HepG2 (cell line): ENCODE data around the gene CTDNEP1. TPM values are rescaled to one million over a fixed set of nuclear protein-coding genes. Genes with fewer than 3 reads are reported as not detected.

Experiments used
- BRCA1 ChIP-seq: sonication (generic); formaldehyde crosslinking; IDR thresholded peaks from 2 replicates; pipeline ENCODE4 v1.4.0; 2020; ENCODE audit warnings: missing genetic modification reagents
- CCDC6 ChIP-seq: sonication (generic); formaldehyde crosslinking; IDR thresholded peaks from 2 replicates; pipeline ENCODE4 v1.8.1; 2022; ENCODE audit warnings: mild to moderate bottlenecking, missing genetic modification reagents, moderate library complexity
- CHD4 ChIP-seq: fragments of 200-600 bp; sonication (generic); IDR thresholded peaks from 2 replicates; pipeline ENCODE4 v1.7.0; 2017; ENCODE audit warnings: mild to moderate bottlenecking, low read length, borderline replicate concordance
- HNRNPK ChIP-seq: fragments of 200-400 bp; formaldehyde crosslinking; IDR thresholded peaks from 2 replicates; pipeline ENCODE4 v1.6.1; 2018; ENCODE audit warnings: low read length, low read depth, moderate library complexity, mild to moderate bottlenecking; ENCODE audit not compliant: poor library complexity, severe bottlenecking
- HOXA3 ChIP-seq: sonication (generic); formaldehyde crosslinking; IDR thresholded peaks from 2 replicates; pipeline ENCODE4 v1.5.0; 2020; ENCODE audit warnings: missing genetic modification reagents
- IKZF5 ChIP-seq: IDR thresholded peaks from 2 replicates; pipeline ENCODE4 v1.6.1; 2018; ENCODE audit warnings: missing genetic modification reagents, mild to moderate bottlenecking, missing compliant biosample characterization
- NONO ChIP-seq, 2 experiments: fragments of 450-650 bp in 1 of 2; sonication (generic) in 1 of 2; formaldehyde crosslinking in 1 of 2; IDR thresholded peaks in 1 of 2; conservative IDR thresholded peaks in 1 of 2; 2 replicates each; pipeline versions ENCODE4 v1.6.1 to v1.8.0; 2017 to 2022; ENCODE audit warnings: mild to moderate bottlenecking in 1 of 2, missing genetic modification reagents in 1 of 2, moderate library complexity in 1 of 2
- SMC3 ChIP-seq: IDR thresholded peaks from 2 replicates; pipeline ENCODE4 v1.6.1; 2011; ENCODE audit warnings: low read length, improper control_type of control experiment
- STAT5B ChIP-seq: sonication (generic); formaldehyde crosslinking; IDR thresholded peaks from 2 replicates; pipeline ENCODE4 v1.4.0; 2020; ENCODE audit warnings: missing genetic modification reagents
- ZBTB42 ChIP-seq: sonication (generic); formaldehyde crosslinking; IDR thresholded peaks from 2 replicates; pipeline ENCODE4 v1.5.0; 2020; ENCODE audit warnings: mild to moderate bottlenecking, missing genetic modification reagents
- ZC3H4 ChIP-seq: sonication (generic); formaldehyde crosslinking; IDR thresholded peaks from 2 replicates; pipeline ENCODE4 v1.4.0; 2020; ENCODE audit warnings: missing genetic modification reagents, borderline replicate concordance
- ZFAT ChIP-seq: sonication (generic); formaldehyde crosslinking; conservative IDR thresholded peaks from 2 replicates; pipeline ENCODE4 v1.8.1; 2023; ENCODE audit warnings: missing genetic modification reagents, inconsistent platforms
- ZFP41 ChIP-seq: sonication (generic); formaldehyde crosslinking; IDR thresholded peaks from 2 replicates; pipeline ENCODE4 v1.4.0; 2020; ENCODE audit warnings: mild to moderate bottlenecking, missing genetic modification reagents, borderline replicate concordance
- ZNF256 ChIP-seq: sonication (generic); formaldehyde crosslinking; conservative IDR thresholded peaks from 2 replicates; pipeline ENCODE4 v1.4.0; 2020; ENCODE audit warnings: missing genetic modification reagents
- ZNF367 ChIP-seq: sonication (generic); formaldehyde crosslinking; IDR thresholded peaks from 2 replicates; pipeline ENCODE4 v1.4.0; 2020; ENCODE audit warnings: missing genetic modification reagents, borderline replicate concordance
- ZNF432 ChIP-seq: sonication (generic); formaldehyde crosslinking; IDR thresholded peaks from 2 replicates; pipeline ENCODE4 v1.5.0; 2020; ENCODE audit warnings: missing genetic modification reagents, mild to moderate bottlenecking, borderline replicate concordance
- ZNF530 ChIP-seq: sonication (generic); formaldehyde crosslinking; IDR thresholded peaks from 2 replicates; pipeline ENCODE4 v1.5.0; 2020; ENCODE audit warnings: low read depth, mild to moderate bottlenecking, missing genetic modification reagents
- ZNF543 ChIP-seq: sonication (generic); formaldehyde crosslinking; IDR thresholded peaks from 2 replicates; pipeline ENCODE4 v1.4.0; 2020; ENCODE audit warnings: mild to moderate bottlenecking, missing genetic modification reagents
- polyA plus RNA-seq, 8 experiments: library from polyadenylated mRNA; depleted of rRNA in 3 of 8; stranded (reverse) in 7 of 8; unstranded in 1 of 8; fragments of >200 nt; fragmentation: Illumina TruSeq in 4 of 8; extraction: Trizol in 4 of 8; gene quantifications; 2 replicates each; pipeline versions ENCODE4 v1.2.1 to v1.2.3, GENCODE V29; 2011 to 2016; ENCODE audit warnings: low read depth in 4 of 8, missing spikeins in 1 of 8, mixed read lengths in 1 of 8; ENCODE audit not compliant: insufficient read depth in 1 of 8
- total RNA-seq, 5 experiments: library from RNA; depleted of rRNA; stranded (reverse); fragments of >200 nt; fragmentation: Illumina TruSeq; extraction: Trizol; gene quantifications; 2 replicates each; pipeline ENCODE4 v1.2.3, GENCODE V29; 2016; ENCODE audit warnings: low read depth in 1 of 5
- TF ChIP-seq, protein P1 (sequence below): sonication (generic); formaldehyde crosslinking; IDR thresholded peaks from 2 replicates; pipeline ENCODE4 v1.4.0; 2020; ENCODE audit warnings: missing genetic modification reagents
- TF ChIP-seq, protein P2 (sequence below): IDR thresholded peaks from 2 replicates; pipeline ENCODE4 v1.6.1; 2016; ENCODE audit warnings: missing compliant biosample characterization, missing genetic modification reagents, borderline replicate concordance
- TF ChIP-seq, protein P3 (sequence below): sonication (generic); formaldehyde crosslinking; IDR thresholded peaks from 2 replicates; pipeline ENCODE4 v1.4.0; 2020; ENCODE audit warnings: missing genetic modification reagents, borderline replicate concordance

CTDNEP1 gene
- total and polyA plus RNA-seq, 2 of the 13 experiments (the other 11 are each of a cell fraction or from before 2014, with no cell fraction given), result 19.8 to 118 TPM

DNA sequence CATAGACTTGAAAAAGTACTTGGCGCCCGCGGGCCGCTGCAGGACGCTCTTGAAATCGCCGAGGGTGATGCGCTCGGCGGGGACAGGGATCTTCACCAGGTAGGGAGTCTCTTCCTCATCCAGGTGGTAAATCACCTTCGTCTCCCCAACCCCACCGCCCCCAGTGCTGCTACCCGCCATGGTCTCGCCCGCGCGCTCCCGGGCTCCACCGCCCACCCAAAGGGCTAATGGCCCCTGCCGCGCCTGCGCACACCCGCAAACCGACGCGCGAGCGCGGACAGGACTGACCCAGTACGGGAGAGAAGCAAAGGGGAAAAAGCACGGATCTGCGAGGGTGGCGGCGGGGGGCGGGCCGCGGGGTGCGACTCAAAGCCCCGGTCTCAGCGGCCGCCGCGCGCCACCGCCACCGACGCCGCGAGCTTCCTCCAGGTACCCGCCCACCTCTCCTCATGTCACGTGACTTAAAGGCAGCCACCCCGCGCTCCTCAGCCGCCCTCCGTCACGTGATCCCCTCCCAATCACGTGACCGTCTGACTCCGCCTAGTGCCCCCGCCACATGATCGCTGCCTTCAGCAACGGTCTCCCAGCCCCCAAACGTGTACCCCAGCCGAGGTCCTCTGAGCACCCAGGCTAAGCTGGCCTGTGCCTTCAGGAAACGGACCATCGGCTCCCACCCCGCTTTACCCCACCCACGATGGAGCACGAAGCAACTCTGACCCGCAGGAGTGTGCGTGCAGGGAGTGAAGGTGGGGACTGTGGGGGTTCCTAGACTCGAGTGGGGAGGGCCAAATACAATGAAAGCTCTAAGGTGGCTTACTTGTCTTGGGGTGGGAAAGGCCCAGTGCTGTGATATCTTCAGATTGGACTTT is 17.2 kb downstream of the CTDNEP1 start, which contains the start of gene DVL2 (continued):
- TF ChIP-seq ZNF367 (CRISPR knock-in tag) (0 out of 2 replicates have a peak, but pooled peaks have one; percentile 74), ZNF256 (0 out of 2 replicates have a peak, but pooled peaks have one; percentile 50), ZNF543 (CRISPR knock-in tag) (peak; percentile 75), IKZF5 (CRISPR knock-in tag) (peak; percentile 73), HOXA3 (CRISPR knock-in tag) (peak; percentile 86), ZBTB42 (CRISPR knock-in tag) (no peak), CCDC6 (CRISPR knock-in tag) (peak; percentile 80; the same call in 1 of the 2 replicates), SMC3 (no peak), HNRNPK (peak; percentile 95), NONO (IDR thresholded peaks at IDR 0.05) (no peak), NONO (CRISPR knock-in tag; conservative IDR thresholded peaks at IDR 0.05) (peak; percentile 97), ZNF530 (CRISPR knock-in tag) (no peak), ZFP41 (no peak), CHD4 (no peak), ZFAT (no peak), BRCA1 (peak; percentile 76; the same call in 1 of the 2 replicates), ZNF432 (CRISPR knock-in tag) (no peak), STAT5B (no peak), ZC3H4 (CRISPR knock-in tag) (peak; percentile 90)
- TF ChIP-seq, protein P1, sequence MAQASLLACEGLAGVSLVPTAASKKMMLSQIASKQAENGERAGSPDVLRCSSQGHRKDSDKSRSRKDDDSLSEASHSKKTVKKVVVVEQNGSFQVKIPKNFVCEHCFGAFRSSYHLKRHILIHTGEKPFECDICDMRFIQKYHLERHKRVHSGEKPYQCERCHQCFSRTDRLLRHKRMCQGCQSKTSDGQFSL, result peak; percentile 86
- TF ChIP-seq, protein P2, sequence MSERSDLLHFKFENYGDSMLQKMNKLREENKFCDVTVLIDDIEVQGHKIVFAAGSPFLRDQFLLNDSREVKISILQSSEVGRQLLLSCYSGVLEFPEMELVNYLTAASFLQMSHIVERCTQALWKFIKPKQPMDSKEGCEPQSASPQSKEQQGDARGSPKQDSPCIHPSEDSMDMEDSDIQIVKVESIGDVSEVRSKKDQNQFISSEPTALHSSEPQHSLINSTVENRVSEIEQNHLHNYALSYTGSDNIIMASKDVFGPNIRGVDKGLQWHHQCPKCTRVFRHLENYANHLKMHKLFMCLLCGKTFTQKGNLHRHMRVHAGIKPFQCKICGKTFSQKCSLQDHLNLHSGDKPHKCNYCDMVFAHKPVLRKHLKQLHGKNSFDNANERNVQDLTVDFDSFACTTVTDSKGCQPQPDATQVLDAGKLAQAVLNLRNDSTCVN (CRISPR knock-in tag), result no peak
- TF ChIP-seq, protein P3, sequence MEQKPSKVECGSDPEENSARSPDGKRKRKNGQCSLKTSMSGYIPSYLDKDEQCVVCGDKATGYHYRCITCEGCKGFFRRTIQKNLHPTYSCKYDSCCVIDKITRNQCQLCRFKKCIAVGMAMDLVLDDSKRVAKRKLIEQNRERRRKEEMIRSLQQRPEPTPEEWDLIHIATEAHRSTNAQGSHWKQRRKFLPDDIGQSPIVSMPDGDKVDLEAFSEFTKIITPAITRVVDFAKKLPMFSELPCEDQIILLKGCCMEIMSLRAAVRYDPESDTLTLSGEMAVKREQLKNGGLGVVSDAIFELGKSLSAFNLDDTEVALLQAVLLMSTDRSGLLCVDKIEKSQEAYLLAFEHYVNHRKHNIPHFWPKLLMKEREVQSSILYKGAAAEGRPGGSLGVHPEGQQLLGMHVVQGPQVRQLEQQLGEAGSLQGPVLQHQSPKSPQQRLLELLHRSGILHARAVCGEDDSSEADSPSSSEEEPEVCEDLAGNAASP, result peak; percentile 47; the same call in 1 of the 2 replicates
